NB4 (cell line): Measurements from ENCODE around the gene UTP14A.

Source experiments
- MYC ChIP-seq: IDR thresholded peaks from 2 replicates; pipeline ENCODE4 v1.6.1; 2011; ENCODE audit warnings: low read depth, low read length
- POLR2A ChIP-seq: IDR thresholded peaks from 2 replicates; pipeline ENCODE4 v1.6.1; 2011; ENCODE audit warnings: mild to moderate bottlenecking; ENCODE audit not compliant: insufficient read length; ENCODE audit errors: extremely low read depth
- TF ChIP-seq, protein P1 (sequence below): IDR thresholded peaks from one replicate; pipeline ENCODE4 v1.5.1; 2012; ENCODE audit warnings: low read depth, low read length

DNA sequence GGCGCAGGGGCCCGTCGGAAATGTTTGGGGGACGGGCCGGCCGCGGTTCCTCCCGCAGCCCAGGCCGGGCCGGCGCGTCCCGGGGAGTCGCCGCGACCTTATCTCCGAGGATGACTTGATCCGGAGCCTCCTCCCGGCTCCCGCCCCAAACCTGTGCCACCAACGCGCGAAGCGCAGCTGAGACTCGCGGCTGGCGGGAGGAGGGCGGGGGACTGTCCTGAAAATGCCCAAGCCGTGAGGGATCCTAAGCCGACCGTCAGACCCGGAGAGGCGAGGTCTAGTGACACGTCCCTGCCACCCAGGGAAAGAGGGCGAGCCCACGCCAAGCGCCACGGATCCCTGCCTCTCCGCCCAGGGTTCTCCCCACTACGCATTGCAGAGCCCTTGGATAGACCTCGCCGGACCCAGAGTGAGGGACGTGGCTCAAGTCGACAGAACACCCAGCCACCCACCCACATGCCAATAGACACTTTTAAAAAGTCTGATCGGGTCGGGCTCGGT lies 26.9 kb downstream of the UTP14A start:
- TF ChIP-seq POLR2A (no peak), MYC (no peak)
- TF ChIP-seq, protein P1, sequence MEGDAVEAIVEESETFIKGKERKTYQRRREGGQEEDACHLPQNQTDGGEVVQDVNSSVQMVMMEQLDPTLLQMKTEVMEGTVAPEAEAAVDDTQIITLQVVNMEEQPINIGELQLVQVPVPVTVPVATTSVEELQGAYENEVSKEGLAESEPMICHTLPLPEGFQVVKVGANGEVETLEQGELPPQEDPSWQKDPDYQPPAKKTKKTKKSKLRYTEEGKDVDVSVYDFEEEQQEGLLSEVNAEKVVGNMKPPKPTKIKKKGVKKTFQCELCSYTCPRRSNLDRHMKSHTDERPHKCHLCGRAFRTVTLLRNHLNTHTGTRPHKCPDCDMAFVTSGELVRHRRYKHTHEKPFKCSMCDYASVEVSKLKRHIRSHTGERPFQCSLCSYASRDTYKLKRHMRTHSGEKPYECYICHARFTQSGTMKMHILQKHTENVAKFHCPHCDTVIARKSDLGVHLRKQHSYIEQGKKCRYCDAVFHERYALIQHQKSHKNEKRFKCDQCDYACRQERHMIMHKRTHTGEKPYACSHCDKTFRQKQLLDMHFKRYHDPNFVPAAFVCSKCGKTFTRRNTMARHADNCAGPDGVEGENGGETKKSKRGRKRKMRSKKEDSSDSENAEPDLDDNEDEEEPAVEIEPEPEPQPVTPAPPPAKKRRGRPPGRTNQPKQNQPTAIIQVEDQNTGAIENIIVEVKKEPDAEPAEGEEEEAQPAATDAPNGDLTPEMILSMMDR, result no peak
